Right ventricle myocardium superior (tissue), 1 donor: ENCODE measurements around the gene CDT1. TPM values are rescaled to one million over a fixed set of nuclear protein-coding genes. Genes with fewer than 3 reads are reported as not detected.

Experiments used
- ATAC-seq: fragments of 200-7000 bp; cut with Tn5 transposase; one replicate; pipeline ENCODE4 v1.9.1; 2020; ENCODE audit warnings: mild to moderate bottlenecking; ENCODE audit not compliant: poor library complexity
- DNase-seq: peaks from one replicate; pipeline ENCODE4 v3.0.0-alpha.2; 2020
- intact Hi-C: fragments of 100-400 bp; cut with DNase I; formaldehyde crosslinking; loops from one replicate; pipeline ENCODE4 v1.11.2; 2022
- total RNA-seq: library from RNA; stranded (reverse); fragmentation: NEBNext Ultra II Directional; extraction: Animal tissue kit (Norgen Biotek cat#: 25700); gene quantifications from one replicate; pipeline ENCODE4 v1.2.1, GENCODE V29; 2021
- donor health status: DM: no; HTN: yes; CAD: no; lungs with severe emphysema.

The CDT1 gene
- total RNA-seq, 1 donor from 2014 or later, result 1.00 TPM

DNA sequence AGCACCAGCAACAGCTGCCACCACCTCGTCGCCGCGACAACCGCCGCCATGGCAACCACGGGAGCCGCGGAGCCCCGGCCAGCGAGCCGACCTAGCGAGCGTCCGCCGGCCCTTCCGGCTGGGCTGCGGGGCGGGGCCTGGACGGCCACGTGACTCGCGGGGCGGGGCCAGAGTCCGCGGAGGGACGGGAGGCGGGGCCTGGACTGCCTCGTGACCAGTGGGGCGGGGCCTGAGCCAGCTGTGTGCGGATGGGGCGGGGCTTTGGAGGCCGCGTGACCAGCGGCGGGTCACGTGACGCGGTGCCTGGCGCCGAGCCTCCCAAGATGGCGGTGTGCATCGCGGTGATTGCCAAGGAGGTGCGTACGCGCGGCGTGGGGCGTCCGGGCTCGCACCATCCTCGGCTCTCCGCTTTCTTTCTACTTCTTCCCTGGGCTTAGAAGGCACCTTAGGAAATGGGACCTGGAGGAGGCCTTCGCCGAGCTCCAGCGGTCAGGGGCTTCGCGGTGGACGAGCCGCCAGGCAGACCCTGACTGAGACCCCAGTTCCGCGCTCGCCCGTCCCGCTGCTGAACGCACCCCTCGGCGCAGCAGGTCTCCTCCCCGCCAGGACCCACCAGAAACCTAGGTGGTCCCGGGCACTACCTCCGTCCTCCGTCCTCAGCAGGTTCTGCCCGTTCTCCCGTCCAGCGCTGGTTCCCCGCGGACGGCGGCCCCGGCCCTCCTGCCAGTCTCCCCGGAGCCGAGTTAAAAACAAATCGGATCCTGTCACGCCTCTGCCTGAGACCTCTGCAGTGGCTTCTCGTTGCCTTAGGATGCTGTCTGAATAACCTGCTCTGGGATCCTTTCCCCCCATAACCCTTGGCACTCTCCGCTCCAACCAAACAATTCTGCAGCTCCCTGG is 53.5 kb downstream of the CDT1 start, which contains the start of the genes GALNS and TRAPPC2L:
Gene GALNS (minus strand): TSS at position 120 of the 900 bp plus-strand sequence. CDS start 70 bp downstream, at position 50.
Gene TRAPPC2L (plus strand): TSS at position 300 of the 900 bp plus-strand sequence. CDS start 24 bp downstream, at position 324.
- DNase-seq, result peak; percentile 100
- peak; percentile 97 for ATAC-seq
- intact Hi-C loops, result loop anchor here (5.0 kb wide), 1 partner anchor 45 kb away; the partner anchor contains the start of gene APRT

DNA sequence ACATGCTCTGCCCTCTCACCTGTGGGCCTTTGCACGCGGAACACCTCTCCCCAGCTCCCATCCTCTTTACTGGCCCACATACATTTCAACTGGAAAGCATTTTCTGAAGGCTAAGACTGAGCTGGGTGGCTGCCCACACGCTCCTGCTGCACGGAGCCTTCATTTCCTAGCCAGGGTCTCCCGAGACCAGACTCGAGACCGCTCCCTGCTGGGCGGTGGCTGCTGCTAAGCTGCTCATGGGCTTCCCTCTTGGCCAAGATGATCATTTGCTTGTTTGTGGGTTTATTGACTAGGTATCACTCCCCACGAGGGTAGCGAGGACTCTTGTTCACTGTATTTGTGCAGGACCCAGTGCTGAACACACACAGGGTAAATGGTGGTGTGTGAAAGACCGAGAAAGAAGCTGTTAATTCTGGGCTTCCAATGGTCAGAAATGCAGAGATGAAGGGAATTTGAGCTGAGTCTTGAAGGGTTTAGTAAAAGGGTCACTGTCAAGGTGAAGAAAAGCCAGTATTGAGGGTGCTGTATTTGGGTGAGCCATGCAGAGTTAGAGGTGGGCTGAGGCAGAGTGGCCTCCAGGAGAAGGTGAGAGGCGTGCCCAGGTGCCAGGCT is 54.2 kb downstream of the CDT1 start:
- peak; percentile 89 for DNase-seq
- intact Hi-C loops, result loop anchor here (5.0 kb wide), 1 partner anchor 46 kb away; the partner anchor contains the start of gene APRT
- peak; percentile 71 for ATAC-seq

Other genes with a start within 250 kb of the CDT1 start
- 23.5 TPM for gene ZC3H18, start 233.4 kb upstream of the CDT1 start, total RNA-seq
- not detected for gene IL17C, start 165.2 kb upstream of the CDT1 start, total RNA-seq
- 53.7 TPM for gene CYBA, start 152.7 kb upstream of the CDT1 start, total RNA-seq
- gene MVD, start 140.7 kb upstream of the CDT1 start, total RNA-seq, result 21.9 TPM
- 3.0 TPM for gene SNAI3, start 117.3 kb upstream of the CDT1 start, total RNA-seq
- gene RNF166, start 97.4 kb upstream of the CDT1 start, total RNA-seq, result 14.6 TPM
- gene CTU2, start 97.3 kb upstream of the CDT1 start, total RNA-seq, result 13.4 TPM
- gene PIEZO1, start 18.6 kb upstream of the CDT1 start, total RNA-seq, result 15.9 TPM
- gene APRT, start 8.1 kb downstream of the CDT1 start, total RNA-seq, result 40.4 TPM
- 15.9 TPM for gene GALNS, start 53.2 kb downstream of the CDT1 start, total RNA-seq
- 53.0 TPM for gene TRAPPC2L, start 53.3 kb downstream of the CDT1 start, total RNA-seq
- gene PABPN1L, start 62.9 kb downstream of the CDT1 start, total RNA-seq, result not detected
- 8.6 TPM for gene CBFA2T3, start 173.4 kb downstream of the CDT1 start, total RNA-seq